ENCODE results near the gene CYTH1.

Gene CYTH1

DNA sequence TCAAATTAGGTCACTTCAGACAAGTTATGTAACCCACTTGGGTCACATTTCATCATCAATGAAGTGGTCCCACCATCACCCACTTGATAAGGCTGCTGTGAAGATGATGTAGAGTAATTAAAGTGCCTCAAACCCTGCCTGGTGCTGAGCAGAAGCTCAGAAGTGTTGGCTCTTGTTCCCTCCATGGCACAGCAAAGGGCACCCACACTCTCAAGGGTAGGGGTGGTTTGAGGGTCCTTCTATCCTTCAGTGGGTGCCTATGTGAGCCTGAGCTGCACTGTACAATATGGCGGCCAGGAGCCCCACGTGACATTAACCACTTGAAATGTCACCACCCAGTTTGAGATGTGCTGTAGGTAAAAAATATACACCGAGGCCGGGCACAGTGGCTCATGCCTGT, 71.5 kb downstream of the CYTH1 start:
- DNase-seq = no peak

DNA sequence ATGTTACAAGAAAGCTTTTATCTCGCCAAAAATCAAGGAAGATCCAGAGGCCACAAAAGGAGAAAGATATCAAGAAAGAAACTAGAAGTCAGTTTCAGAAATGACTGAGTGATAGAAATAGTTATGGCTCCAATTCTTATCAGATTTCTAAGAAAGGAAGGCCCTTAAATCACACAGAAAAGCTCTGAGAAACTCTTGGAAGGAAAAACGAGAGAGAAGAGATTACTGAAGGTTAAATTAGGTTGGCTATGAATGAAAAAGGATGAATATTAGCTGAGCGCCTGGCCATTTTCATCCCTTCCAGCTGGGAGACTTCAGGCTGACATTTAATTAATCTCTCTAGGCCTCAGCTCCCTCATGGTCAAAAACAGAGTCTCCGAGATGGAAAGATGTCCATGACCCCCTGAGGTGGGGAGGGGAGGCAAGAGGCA, 72.3 kb downstream of the CYTH1 start:
- no peak for DNase-seq

DNA sequence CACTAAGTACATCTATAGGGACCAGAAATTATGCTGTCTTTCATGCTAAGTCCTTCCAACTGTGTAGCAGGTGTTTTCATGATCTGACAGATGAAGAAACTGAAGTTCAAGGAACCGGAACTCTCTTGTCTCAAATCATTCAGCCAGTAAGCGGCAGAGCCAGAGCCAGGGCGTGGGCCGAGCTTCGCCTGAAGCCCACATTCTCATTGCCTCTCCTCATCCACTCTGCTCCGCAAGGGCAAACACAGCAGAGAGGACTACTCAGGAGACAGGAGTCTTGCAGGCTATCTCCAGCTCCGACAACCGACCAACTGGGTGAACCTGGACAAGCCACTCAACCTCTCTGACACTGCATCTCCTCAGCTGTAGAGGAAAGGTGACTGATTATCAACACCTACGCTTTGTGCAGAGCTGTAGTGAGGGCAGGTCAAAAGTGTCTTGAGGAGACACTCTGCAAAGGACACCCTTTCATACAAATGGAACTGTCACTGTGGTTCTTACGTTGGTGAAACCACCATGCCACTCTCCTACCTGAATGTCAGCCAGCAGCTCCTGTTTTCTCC, 72.9 kb downstream of the CYTH1 start:
- no peak for DNase-seq

DNA sequence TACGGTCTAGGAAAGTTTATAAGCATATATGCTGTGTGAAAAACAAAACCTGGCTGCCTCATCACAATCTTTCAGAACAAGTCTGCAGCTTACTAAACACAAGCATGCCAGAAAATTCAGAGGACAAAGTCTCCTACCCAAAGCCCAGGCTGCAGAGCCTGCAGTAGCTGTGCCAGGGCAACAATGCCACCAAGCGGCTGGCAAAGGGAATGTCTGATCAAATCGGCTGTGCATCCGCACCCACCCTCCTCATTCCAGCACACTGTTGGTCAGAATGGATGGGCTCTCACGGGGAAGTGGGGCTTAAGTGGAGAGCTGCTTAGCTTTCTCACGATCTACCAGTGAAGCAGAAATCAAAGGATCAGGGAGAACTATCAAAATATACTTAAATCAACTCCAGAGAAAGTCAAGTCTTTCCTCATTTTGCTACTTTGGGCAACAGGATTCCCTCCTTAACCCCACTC, 73.5 kb downstream of the CYTH1 start:
- peak; percentile 49 to 57 for DNase-seq

DNA sequence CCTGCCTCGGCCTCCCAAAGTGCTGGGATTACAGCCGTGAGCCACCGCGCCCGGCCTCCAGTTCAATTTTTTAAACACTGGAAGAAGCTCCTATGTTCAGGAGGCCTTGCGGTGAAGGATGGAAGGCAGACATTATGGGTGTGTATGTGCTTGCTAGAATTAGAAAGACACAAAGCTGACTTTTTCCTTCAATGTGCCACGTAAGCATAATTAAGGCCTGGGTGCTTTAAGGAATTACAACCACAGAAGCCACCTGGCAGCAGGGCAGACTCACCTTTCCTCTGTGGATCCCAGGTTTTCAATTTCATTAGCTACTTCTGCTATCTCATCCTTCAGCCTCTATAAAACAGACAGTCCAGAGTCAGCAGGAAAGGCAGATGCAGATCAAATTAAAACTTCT, 74.2 kb downstream of the CYTH1 start:
- no peak for DNase-seq

DNA sequence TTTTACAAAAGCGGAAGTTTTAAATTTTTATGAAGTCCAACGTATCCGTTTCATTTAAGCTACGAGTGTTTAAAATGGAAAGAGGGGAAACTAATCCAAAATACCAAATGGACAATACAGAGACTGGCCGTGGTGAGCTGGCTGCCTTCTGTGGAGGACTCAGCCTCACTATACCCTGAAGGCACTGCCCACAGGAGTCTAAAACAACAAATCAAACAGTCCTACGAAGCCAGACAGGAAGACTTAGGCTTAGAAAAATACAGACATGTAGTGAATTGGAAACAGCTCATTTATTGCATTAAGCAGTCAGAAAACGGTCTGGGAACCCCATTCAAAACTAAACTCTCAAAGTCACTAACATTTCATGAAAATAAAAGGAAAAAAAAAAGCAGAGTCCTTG, 75.1 kb downstream of the CYTH1 start:
- no peak for DNase-seq

DNA sequence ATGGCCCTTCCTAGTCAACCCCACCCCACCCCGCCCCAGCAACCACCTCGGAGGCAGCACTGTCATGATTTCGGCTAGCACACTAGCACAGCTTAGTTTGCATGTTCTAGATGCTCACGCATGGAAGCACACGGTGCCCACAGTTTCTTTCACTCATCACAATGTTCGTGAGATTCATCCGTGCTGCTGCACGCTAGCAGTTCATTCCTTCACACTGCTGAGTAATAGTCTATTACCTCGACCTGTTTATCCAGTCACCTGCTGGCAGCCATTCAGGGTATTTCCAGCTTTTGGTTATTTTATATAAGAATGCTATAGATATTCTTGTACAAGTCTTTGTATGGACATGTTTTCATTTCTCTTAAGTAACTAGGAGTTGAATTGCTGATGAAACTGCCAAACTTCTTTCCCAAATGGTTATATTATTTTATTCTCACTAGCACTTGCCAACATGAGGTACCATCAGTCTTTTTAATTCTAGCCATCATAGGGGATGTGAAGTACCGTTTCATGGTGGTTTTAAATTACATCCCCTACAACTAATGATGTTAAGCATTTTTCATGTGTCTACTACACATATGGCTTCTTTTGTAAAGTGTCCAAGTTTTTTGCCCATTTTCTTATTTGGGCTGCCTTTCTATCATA, 75.7 kb downstream of the CYTH1 start:
- DNase-seq = no peak

DNA sequence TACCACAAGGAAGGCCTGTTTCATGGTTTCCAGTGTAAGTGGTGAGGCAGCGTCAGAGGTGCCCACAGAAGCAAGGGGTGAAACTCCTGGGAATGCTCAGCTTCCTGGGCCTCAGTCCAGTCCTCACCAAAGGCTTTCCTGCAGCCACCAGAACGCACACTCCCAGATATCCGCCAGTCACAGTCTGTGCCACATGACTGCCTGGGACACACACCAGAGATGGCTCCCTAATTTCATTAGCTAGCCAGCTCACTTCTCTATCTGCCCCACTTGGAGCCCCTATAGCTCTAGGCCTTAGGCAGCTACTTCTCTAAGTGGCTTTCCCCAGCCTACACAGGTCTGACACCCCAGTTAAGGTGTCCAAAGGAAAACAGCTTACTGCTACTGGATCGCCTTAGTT, 77.0 kb downstream of the CYTH1 start:
- DNase-seq = no peak

DNA sequence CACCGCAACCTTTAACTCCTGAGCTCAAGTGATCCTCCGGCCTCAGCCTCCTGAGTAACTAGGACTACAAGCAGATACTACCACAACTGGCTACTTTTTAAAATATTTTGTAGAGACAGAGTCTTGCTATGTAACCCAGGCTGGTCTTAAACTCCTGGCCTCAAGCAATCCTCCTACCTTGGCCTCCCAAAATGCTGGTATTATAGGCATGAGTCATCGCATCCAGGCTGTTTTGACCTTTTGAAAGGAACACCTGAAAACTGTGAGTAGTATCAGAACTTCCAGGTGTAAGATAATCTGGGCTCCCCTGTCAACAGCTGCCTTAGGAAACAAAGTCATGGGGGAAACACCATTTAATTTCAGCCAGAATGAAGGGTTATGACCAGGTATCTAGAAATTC, 77.5 kb downstream of the CYTH1 start:
- DNase-seq = no peak

DNA sequence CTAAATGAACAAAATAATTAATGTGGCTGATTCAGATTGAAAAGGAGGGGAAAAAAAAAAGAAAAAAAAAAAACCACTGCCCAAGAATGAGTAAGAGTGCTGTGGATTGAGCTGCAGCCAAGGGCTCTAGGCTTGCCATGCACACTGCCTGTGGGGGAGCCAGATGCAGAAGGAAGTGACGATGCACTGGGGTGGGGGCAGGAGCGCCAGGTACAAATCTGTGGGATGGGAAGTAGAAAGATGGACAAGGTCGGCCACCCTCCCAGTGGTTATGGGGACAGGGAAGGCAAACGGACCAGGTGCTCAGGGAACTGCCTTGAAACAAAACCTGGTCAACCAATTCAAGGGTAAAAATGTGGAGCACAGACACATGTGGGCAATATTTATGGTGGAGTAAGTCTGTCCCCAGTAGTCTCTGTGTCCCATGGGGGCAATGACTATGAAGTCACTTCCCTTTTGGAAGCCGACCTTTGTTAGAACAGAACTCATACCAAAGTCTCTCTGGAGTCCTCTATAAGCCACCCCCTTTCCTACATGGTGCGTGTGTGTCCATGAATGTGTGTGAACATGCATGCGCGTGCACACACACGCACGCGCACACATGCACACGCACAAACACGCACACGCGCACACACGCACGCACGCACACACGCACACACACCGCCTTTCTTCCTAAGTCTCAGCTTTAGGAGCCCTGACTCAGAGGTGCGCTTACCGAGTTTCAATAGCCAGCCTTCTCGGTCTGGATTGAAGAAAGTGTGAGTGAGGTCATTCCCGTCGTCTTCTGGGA, 84.3 kb downstream of the CYTH1 start:
- DNase-seq = no peak

DNA sequence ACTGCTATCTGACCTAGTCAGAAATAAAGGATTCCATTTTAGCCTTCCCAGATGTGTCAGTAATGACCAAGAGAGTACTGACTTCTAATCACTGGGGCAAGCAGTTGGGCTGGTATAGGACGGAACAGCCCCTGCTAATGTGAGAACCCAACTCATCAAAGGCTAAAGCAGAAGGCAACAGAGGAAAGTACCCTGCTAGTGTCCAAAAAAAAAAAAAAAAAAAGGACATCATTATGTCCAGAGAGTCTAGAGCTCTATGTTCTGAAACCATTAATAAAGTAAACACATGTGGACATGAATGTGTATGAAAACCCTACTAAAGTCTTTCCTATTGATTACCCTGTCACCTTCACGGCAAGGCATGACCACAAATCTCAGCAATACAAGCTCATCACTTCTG, 85.0 kb downstream of the CYTH1 start:
- no peak for DNase-seq

DNA sequence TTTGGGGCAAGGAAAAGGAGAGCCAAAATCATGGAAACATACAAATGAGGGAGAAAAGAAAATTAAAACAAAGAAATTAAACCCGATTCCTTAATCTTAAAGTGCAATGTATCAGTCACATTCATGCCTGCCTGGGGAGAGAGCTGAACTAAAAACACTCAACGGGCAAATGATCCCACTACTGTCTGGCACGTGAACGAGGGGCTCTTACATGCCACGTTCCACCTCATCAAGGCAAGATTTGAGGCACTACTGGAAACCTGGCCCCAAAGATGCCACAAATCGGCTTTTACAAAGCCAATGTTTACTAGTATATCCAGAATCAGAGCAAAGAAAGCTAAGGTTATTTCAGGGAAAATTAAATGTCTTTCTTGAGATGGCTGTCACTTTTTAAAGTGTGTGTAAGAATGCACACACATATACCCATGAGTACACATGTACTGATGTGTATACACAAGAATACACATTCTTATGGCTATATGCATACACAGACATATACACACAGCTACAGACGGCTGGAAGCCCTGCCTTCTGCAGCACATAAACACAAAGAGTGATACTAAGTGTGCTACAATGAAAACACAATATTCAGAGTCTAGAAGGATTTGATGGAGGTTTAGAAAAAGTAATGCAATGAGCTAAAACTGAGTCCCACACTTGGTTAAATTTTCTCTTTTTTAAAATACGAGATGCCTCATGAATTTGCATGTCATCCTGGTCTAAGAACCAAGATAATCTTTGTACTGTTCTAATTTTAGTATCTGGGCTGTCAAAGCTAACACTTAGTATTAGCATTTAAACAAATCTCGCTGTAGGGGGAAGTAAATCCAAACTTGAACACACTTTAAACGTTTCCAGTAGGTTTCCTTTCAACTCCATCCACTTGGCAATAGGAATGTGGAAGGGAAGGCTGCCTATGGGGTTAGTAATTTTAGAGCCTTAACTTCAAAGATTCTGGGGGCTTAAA, 85.8 kb downstream of the CYTH1 start:
- DNase-seq = no peak

DNA sequence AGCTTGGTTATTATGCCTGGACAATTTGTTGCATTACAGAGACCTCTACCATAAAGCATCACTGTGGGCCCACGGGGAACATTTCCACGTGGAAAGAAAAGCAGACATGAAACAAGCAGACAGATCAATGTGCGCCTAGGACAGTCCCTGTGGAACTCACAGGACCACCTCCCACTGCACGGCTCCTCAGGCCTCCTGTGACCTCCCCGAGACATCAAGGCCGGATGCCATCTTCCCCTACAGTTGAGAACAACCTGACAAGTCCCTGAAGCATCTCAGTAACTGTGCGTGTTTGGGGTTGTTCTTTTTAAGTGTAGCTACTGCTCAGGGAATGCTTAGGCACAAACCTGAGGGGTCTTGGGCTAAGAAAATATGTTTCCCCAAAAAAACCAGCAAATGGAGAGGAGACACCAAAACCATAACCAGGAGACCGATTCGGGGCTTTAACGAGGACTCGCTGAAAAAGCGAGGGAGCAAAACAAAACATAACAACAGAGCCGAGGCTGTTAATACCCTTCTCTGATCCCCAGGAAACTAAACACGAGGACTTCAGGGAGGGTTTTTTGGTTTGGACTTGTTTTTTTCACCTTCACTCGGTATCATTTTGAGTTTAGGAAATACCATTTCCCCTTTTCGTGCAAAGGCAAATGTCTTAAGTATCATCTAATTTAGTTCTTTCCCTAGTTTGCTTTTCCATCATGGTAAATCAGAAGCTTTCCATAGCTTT, 87.1 kb downstream of the CYTH1 start:
- no peak for DNase-seq

DNA sequence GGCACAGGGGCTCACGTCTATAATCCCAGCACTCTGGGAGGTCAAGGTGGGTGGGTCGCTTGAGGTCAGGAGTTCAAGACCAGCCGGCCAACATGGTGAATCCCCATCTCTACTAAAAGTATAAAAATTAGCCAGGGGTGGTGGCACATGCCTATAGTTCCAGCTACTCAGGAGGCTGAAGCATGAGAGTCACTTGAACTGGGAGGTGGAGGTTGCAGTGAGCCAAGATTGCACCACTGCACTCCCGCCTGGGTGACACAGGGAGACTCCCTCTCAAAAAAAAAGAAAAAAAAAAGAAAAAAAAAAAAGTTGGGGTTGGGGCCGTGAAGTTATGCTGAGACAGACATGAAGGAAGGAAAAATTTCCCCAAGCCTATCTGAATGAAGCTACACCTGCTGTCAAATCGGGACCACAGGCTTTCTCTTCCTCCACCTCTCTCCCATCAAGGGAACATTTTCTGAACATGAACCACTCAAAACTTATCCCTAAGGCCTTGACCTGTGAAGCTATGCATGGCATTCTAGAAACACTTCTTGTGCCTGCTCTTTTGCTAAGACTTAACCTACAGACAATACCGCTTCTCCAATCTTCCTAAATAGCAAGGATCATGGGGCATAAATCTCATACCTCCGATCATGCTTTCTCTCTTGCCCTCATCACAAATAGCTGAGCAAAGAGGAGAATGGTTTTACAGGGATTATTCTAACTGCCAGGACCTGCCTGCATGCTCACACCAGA, 88.6 kb downstream of the CYTH1 start:
- DNase-seq = no peak

DNA sequence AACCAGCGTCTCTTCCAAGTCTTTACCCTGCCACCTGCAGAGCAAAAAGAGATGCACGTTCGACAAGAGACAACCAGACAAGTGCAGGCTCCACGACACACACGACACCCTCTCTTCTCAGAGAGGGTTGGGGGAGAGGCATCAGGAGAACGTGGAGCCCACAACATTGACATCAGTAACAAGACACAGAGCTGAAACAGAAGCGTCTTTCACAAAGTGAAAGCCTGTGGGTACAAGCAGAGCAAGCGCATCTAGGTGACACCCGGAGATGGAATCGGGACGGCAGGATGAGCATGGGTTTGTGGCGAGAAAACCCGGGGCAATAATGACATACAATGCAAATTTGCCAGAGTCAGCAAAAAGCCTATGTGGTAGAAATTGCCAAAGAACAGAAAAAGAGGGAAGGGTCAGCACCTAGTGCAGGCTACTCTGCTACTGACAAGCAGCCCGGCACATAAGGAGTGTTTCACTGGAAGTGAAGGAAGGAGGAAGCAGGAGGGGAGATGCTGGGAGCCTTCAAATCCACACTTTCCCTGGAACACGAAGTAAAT, 89.5 kb downstream of the CYTH1 start:
- no peak for DNase-seq

DNA sequence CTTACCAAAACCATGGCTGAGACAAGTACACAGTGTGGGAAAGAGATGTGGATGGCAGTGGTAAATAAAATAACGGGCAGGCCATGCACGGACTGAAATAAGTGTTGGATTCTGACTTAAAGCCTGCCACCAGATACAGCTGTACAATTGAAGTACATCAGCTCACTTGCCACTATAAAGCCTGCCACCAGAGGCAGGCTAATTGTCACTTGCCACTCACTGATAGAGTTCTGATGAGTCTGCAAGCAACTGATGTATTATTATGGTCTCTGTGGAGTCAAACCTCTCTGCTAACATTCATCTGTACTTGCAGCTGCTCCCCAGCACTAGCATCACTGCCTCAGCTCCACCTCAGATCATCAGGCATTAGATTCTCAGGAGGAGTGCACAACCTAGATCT, 93.0 kb downstream of the CYTH1 start:
- DNase-seq = no peak

DNA sequence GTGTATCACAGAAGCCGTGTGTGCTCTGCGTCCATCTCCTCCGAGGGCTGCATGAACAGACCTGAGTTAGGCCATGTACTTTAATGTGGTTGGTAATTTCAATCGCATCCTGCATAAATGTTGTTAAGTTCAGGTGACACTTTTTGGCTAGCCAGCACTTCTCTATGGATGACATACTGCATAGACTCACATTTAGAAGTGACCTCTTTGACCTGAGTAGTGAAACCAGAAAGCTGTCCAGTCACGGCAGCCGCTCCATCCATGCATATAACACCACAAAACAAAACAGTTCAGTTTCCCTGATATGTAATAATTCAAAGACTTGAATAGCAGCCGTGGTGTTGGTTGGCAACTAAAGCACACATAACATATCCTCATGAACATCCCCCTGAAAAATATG, 94.1 kb downstream of the CYTH1 start:
- DNase-seq = no peak

DNA sequence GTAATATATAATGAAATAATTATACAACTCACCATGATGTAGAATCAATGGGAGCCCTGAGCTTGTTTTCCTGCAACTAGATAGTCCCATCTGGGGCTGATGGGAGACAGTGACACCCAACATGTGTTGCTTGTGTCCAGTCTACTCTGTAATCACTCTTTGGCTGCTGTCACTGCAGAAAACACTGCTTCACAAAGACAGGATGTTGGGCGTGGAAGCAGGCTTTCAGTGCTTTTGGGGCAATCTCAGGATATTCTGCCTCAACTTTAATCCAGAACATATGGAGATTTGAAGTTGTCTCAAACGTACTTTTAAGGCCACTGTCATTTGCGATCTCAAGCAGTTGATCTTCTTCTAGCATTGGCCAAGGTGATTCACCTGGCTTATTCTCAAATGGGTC, 94.9 kb downstream of the CYTH1 start:
- no peak for DNase-seq

DNA sequence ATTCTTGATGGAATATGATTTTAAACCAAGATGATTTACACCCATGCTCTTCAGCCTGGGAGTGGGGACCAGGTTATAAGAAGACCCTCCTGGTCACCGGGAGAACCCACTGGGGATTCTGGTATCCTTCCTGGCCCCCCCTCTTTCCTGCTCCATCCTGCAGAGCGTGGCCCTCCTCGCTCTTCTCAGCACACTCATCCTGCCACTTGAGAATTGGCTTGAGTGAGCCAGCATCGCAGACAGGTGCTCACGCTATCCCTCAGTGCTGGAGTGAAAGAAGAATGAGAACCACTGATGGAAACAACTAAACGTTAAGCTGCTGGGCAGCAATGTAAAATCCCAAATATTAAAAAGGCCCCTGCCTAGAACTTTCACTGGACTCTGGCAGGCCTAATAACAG, 98.0 kb downstream of the CYTH1 start:
- DNase-seq = no peak

DNA sequence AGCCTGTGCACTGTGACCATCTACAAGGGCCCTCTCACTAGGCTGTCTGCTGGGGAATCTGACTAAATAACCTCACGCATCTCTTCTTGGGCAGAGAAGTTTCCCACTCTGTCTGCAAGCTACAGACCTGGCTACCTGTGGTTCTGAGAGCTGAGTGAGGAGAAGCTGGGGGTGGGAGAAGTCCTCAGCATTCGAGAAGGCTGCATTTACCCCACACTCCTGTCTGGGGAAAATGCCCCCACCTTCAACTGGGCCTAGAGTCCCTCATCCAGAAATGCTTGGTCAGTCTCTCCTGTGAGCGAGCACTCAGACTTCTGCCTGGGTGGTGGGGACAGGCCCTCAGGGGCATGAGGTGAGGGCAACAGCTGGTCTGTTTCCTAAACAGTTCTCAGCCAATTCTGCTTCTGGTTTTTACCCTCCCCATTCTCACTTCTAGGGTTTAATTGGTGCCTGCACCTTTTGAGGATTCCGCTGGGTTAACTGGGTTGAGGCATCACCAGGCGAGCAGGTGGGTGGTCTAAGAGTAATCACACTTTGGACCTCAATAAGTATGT, 98.6 kb downstream of the CYTH1 start:
- no peak for DNase-seq

DNA sequence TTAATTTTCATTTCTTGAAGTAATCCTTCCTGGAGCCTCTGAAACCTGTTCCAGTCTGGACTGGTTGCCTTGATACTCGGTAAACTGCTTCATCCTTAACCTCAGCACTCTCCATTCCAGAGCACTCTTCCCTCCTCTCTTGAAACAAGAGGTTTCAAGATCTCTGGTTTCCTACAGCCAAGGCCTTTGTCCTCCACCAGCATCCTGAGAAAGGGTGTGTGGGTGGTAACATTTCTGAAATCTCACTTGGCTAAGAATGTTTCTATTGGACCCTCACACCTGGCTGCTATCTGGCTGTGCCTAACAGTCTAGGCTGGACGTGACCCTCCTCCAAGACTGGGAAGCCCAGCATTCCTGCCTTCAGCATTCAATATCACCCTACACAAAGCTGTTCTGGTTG, 99.7 kb downstream of the CYTH1 start:
- no peak for DNase-seq

All from activated CD4-positive, alpha-beta T cell treated with anti-CD3 and anti-CD28 coated beads, Interleukin-2, amount 50 U/mL, for 4 hours (primary cell).